ENCODE data around the gene LRIG1. TPM values are rescaled to one million over a fixed set of nuclear protein-coding genes. Genes with fewer than 3 reads are reported as not detected.

LRIG1 gene
- total RNA-seq, 2 donors from 2014 or later: 119 to 186 TPM

- no peaks in the 10 kb centered on the region for H3K9me3 ChIP-seq
- DNase-seq (ENCODE audit: low spot score): peak; percentile 87
- H3K4me3 ChIP-seq: no peak overlapping the region
- H3K27me3 ChIP-seq (replicated peaks; ENCODE audit: insufficient read depth): no peaks in the 10 kb centered on the region
- H3K27ac ChIP-seq: peak overlapping the region; percentile 63 to 74
- no peaks in the 10 kb centered on the region for H3K36me3 ChIP-seq
- WGBS: 14% methylated on average over 4 of the region's 4 CpGs
- no peak for TF ChIP-seq POLR2A (IDR thresholded peaks at IDR 0.05)
- TF ChIP-seq POLR2AphosphoS5 (IDR thresholded peaks at IDR 0.05): peak; percentile 88
- intact Hi-C loops (cut with DNase I): loop anchor here (5.0 kb wide), 2 partner anchors 33 to 47 kb away; no protein-coding TSS in a partner anchor
- peaks cover 21% of the 10 kb centered on the region for H3K4me1 ChIP-seq (replicated peaks)
Observed at GRCh38 chr3:66450390-66451022, 50.3 kb downstream of the LRIG1 start.

- H3K4me3 ChIP-seq: no peak overlapping the region
- no peak for DNase-seq (ENCODE audit: low spot score)
- intact Hi-C loops (cut with DNase I): loop anchor here (5.0 kb wide), 1 partner anchor 38 kb away; no protein-coding TSS in a partner anchor
- no peaks in the 10 kb centered on the region for H3K36me3 ChIP-seq
- WGBS: 11% methylated on average over 7 of the region's 7 CpGs
- no peaks in the 10 kb centered on the region for H3K27me3 ChIP-seq (replicated peaks; ENCODE audit: insufficient read depth)
- H3K9me3 ChIP-seq: no peaks in the 10 kb centered on the region
- H3K4me1 ChIP-seq (replicated peaks): peaks cover 21% of the 10 kb centered on the region
- TF ChIP-seq CTCF (IDR thresholded peaks at IDR 0.05) (no peak), POLR2A (IDR thresholded peaks at IDR 0.05) (no peak), POLR2AphosphoS5 (IDR thresholded peaks at IDR 0.05) (no peak)
- peak overlapping the region; percentile 63 to 74 for H3K27ac ChIP-seq
Observed at GRCh38 chr3:66449411-66449974, 51.3 kb downstream of the LRIG1 start.

- Histone ChIP-seq H3K4me3 (no peak overlapping the region), H3K27me3 (replicated peaks; ENCODE audit: insufficient read depth) (no peaks in the 10 kb centered on the region), H3K27ac (peak overlapping the region; percentile 26 to 73), H3K36me3 (no peaks in the 10 kb centered on the region), H3K4me1 (replicated peaks) (peaks cover 47% of the 10 kb centered on the region), H3K9me3 (no peaks in the 10 kb centered on the region)
- no peak for DNase-seq (ENCODE audit: low spot score)
- intact Hi-C loops (cut with DNase I): no loop called here
- 86% methylated on average over 7 of the region's 7 CpGs for WGBS
- TF ChIP-seq POLR2AphosphoS5 (IDR thresholded peaks at IDR 0.05) (no peak), POLR2A (IDR thresholded peaks at IDR 0.05) (no peak), CTCF (IDR thresholded peaks at IDR 0.05) (no peak)
Observed at GRCh38 chr3:66444146-66444644, 56.6 kb downstream of the LRIG1 start.

GRCh38 chr3:66443118-66443803, 57.6 kb downstream of the LRIG1 start:
- intact Hi-C loops (cut with DNase I): no loop called here
- H3K27ac ChIP-seq: peak overlapping the region; percentile 73 to 77
- no peak overlapping the region for H3K4me3 ChIP-seq
- WGBS: 74% methylated on average over 10 of the region's 10 CpGs
- no peaks in the 10 kb centered on the region for H3K36me3 ChIP-seq
- no peak for DNase-seq (ENCODE audit: low spot score)
- H3K9me3 ChIP-seq: no peaks in the 10 kb centered on the region
- H3K27me3 ChIP-seq (replicated peaks; ENCODE audit: insufficient read depth): no peaks in the 10 kb centered on the region
- H3K4me1 ChIP-seq (replicated peaks): peaks cover 43% of the 10 kb centered on the region
- TF ChIP-seq POLR2A (IDR thresholded peaks at IDR 0.05) (no peak), POLR2AphosphoS5 (IDR thresholded peaks at IDR 0.05) (no peak), CTCF (IDR thresholded peaks at IDR 0.05) (no peak)

Measured in prostate gland (tissue), 2 donors.